ENCODE measurements around the gene RPGRIP1L. TPM values are rescaled to one million over a fixed set of nuclear protein-coding genes. Genes with fewer than 3 reads are reported as not detected.

Gene RPGRIP1L
- total and polyA plus RNA-seq, 5 donors from 2014 or later = 1.5 to 3.2 (median 1.9) TPM

GRCh38 chr16:53600126-53600525 lies 103.5 kb downstream of the RPGRIP1L start:
- Mint-ChIP-seq H3K27me3 (no peaks in the 10 kb centered on the region), H3K27ac (no peak overlapping the region), H3K4me3 (no peak overlapping the region), H3K9me3 (peaks cover 0 to 13% (median 7%) of the 10 kb centered on the region in 7 donors), H3K4me1 (peaks cover 0 to 3% (median 0%) of the 10 kb centered on the region in 4 donors), H3K36me3 (peaks cover 16% of the 10 kb centered on the region)
- Histone ChIP-seq H3K27me3 (ENCODE audit: control insufficient read depth, insufficient read depth, low read length) (no peaks in the 10 kb centered on the region), H3K27ac (ENCODE audit: insufficient read depth, low read length, poor library complexity, severe bottlenecking) (no peak overlapping the region), H3K4me1 (ENCODE audit: control insufficient read depth, insufficient read depth, low read length, poor library complexity, severe bottlenecking) (no peaks in the 10 kb centered on the region), H3K4me3 (ENCODE audit: low read depth, low read length) (no peak overlapping the region), H3K9me3 (ENCODE audit: control insufficient read depth in 2 of 2, low read length in 2 of 2) (no peaks in the 10 kb centered on the region), H3K36me3 (ENCODE audit: control insufficient read depth, insufficient read depth, low read length) (no peaks in the 10 kb centered on the region)
- DNase-seq (no peak), ATAC-seq (ENCODE audit: low read depth in 2 of 2) (no peak)

- H3K4me1 Mint-ChIP-seq = peaks cover 0 to 3% (median 0%) of the 10 kb centered on the region in 4 donors
- no peaks in the 10 kb centered on the region for H3K36me3 ChIP-seq (ENCODE audit: control insufficient read depth, insufficient read depth, low read length)
- H3K9me3 ChIP-seq (ENCODE audit: control insufficient read depth in 2 of 2, low read length in 2 of 2) = no peaks in the 10 kb centered on the region
- H3K4me3 Mint-ChIP-seq = no peak overlapping the region
- H3K4me1 ChIP-seq (ENCODE audit: control insufficient read depth, insufficient read depth, low read length, poor library complexity, severe bottlenecking) = no peaks in the 10 kb centered on the region
- H3K36me3 Mint-ChIP-seq = peaks cover 13% of the 10 kb centered on the region
- no peak for DNase-seq
- no peaks in the 10 kb centered on the region for H3K27me3 Mint-ChIP-seq
- ATAC-seq (ENCODE audit: low read depth in 2 of 2) = no peak
- no peak overlapping the region for H3K27ac Mint-ChIP-seq
- no peaks in the 10 kb centered on the region for H3K27me3 ChIP-seq (ENCODE audit: control insufficient read depth, insufficient read depth, low read length)
- no peak overlapping the region for H3K4me3 ChIP-seq (ENCODE audit: low read depth, low read length)
- no peak overlapping the region for H3K27ac ChIP-seq (ENCODE audit: insufficient read depth, low read length, poor library complexity, severe bottlenecking)
- peaks cover 0 to 16% (median 10%) of the 10 kb centered on the region in 7 donors for H3K9me3 Mint-ChIP-seq
Observed at GRCh38 chr16:53599548-53599947, 104.1 kb downstream of the RPGRIP1L start.

GRCh38 chr16:53598511-53599275 lies 105.0 kb downstream of the RPGRIP1L start:
- no peaks in the 10 kb centered on the region for H3K36me3 ChIP-seq (ENCODE audit: control insufficient read depth, insufficient read depth, low read length)
- Mint-ChIP-seq H3K27ac (no peak overlapping the region), H3K4me1 (peaks cover 0 to 3% (median 0%) of the 10 kb centered on the region in 4 donors), H3K36me3 (peaks cover 9% of the 10 kb centered on the region), H3K9me3 (peaks cover 0 to 22% (median 10%) of the 10 kb centered on the region in 7 donors), H3K27me3 (no peaks in the 10 kb centered on the region), H3K4me3 (no peak overlapping the region)
- H3K27me3 ChIP-seq (ENCODE audit: control insufficient read depth, insufficient read depth, low read length) = no peaks in the 10 kb centered on the region
- no peak for DNase-seq
- no peak overlapping the region for H3K27ac ChIP-seq (ENCODE audit: insufficient read depth, low read length, poor library complexity, severe bottlenecking)
- no peak for ATAC-seq (ENCODE audit: low read depth in 2 of 2)
- H3K4me3 ChIP-seq (ENCODE audit: low read depth, low read length) = no peak overlapping the region
- no peaks in the 10 kb centered on the region for H3K4me1 ChIP-seq (ENCODE audit: control insufficient read depth, insufficient read depth, low read length, poor library complexity, severe bottlenecking)
- no peaks in the 10 kb centered on the region for H3K9me3 ChIP-seq (ENCODE audit: control insufficient read depth in 2 of 2, low read length in 2 of 2)

GRCh38 chr16:53597776-53598175 lies 105.9 kb downstream of the RPGRIP1L start:
- Histone ChIP-seq H3K36me3 (ENCODE audit: control insufficient read depth, insufficient read depth, low read length) (no peaks in the 10 kb centered on the region), H3K9me3 (ENCODE audit: control insufficient read depth in 2 of 2, low read length in 2 of 2) (no peaks in the 10 kb centered on the region), H3K4me1 (ENCODE audit: control insufficient read depth, insufficient read depth, low read length, poor library complexity, severe bottlenecking) (no peaks in the 10 kb centered on the region), H3K27ac (ENCODE audit: insufficient read depth, low read length, poor library complexity, severe bottlenecking) (no peak overlapping the region), H3K4me3 (ENCODE audit: low read depth, low read length) (no peak overlapping the region), H3K27me3 (ENCODE audit: control insufficient read depth, insufficient read depth, low read length) (no peaks in the 10 kb centered on the region)
- peaks cover 0 to 3% (median 0%) of the 10 kb centered on the region in 4 donors for H3K4me1 Mint-ChIP-seq
- DNase-seq = no peak
- H3K27ac Mint-ChIP-seq = no peak overlapping the region
- no peak for ATAC-seq (ENCODE audit: low read depth in 2 of 2)
- no peaks in the 10 kb centered on the region for H3K27me3 Mint-ChIP-seq
- peaks cover 0 to 24% (median 10%) of the 10 kb centered on the region in 7 donors for H3K9me3 Mint-ChIP-seq
- H3K36me3 Mint-ChIP-seq = peaks cover 9% of the 10 kb centered on the region
- no peak overlapping the region for H3K4me3 Mint-ChIP-seq

GRCh38 chr16:53588081-53588648 lies 115.5 kb downstream of the RPGRIP1L start:
- Histone ChIP-seq H3K9me3 (ENCODE audit: control insufficient read depth in 2 of 2, low read length in 2 of 2) (peaks cover 0 to 2% of the 10 kb centered on the region in 2 experiments), H3K27ac (ENCODE audit: insufficient read depth, low read length, poor library complexity, severe bottlenecking) (no peak overlapping the region), H3K4me3 (ENCODE audit: low read depth, low read length) (no peak overlapping the region), H3K4me1 (ENCODE audit: control insufficient read depth, insufficient read depth, low read length, poor library complexity, severe bottlenecking) (no peaks in the 10 kb centered on the region), H3K27me3 (ENCODE audit: control insufficient read depth, insufficient read depth, low read length) (no peaks in the 10 kb centered on the region), H3K36me3 (ENCODE audit: control insufficient read depth, insufficient read depth, low read length) (no peaks in the 10 kb centered on the region)
- ATAC-seq (ENCODE audit: low read depth in 2 of 2) (no peak), DNase-seq (no peak)
- peaks cover 0 to 11% (median 0%) of the 10 kb centered on the region in 7 donors for H3K9me3 Mint-ChIP-seq
- H3K27ac Mint-ChIP-seq = no peak overlapping the region
- no peak overlapping the region for H3K4me3 Mint-ChIP-seq
- peaks cover 12% of the 10 kb centered on the region for H3K27me3 Mint-ChIP-seq
- H3K4me1 Mint-ChIP-seq = no peaks in the 10 kb centered on the region
- no peaks in the 10 kb centered on the region for H3K36me3 Mint-ChIP-seq

- no peaks in the 10 kb centered on the region for H3K36me3 ChIP-seq (ENCODE audit: control insufficient read depth, insufficient read depth, low read length)
- no peaks in the 10 kb centered on the region for H3K4me1 ChIP-seq (ENCODE audit: control insufficient read depth, insufficient read depth, low read length, poor library complexity, severe bottlenecking)
- no peaks in the 10 kb centered on the region for H3K9me3 Mint-ChIP-seq
- peaks cover 0 to 2% (median 0%) of the 10 kb centered on the region in 4 donors for H3K4me1 Mint-ChIP-seq
- no peaks in the 10 kb centered on the region for H3K27me3 Mint-ChIP-seq
- no peaks in the 10 kb centered on the region for H3K9me3 ChIP-seq (ENCODE audit: control insufficient read depth in 2 of 2, low read length in 2 of 2)
- no peaks in the 10 kb centered on the region for H3K36me3 Mint-ChIP-seq
- no peak overlapping the region for H3K4me3 Mint-ChIP-seq
- H3K27ac Mint-ChIP-seq = no peak overlapping the region
- H3K4me3 ChIP-seq (ENCODE audit: low read depth, low read length) = no peak overlapping the region
- no peak for ATAC-seq (ENCODE audit: low read depth in 2 of 2)
- no peak for DNase-seq
- H3K27ac ChIP-seq (ENCODE audit: insufficient read depth, low read length, poor library complexity, severe bottlenecking) = no peak overlapping the region
- H3K27me3 ChIP-seq (ENCODE audit: control insufficient read depth, insufficient read depth, low read length) = no peaks in the 10 kb centered on the region
Observed at GRCh38 chr16:53583401-53583800, 120.3 kb downstream of the RPGRIP1L start.

- Mint-ChIP-seq H3K36me3 (no peaks in the 10 kb centered on the region), H3K4me3 (no peak overlapping the region), H3K9me3 (peaks cover 0 to 2% (median 0%) of the 10 kb centered on the region in 7 donors), H3K27ac (no peak overlapping the region), H3K27me3 (no peaks in the 10 kb centered on the region), H3K4me1 (peaks cover 0 to 2% (median 0%) of the 10 kb centered on the region in 4 donors)
- ATAC-seq (ENCODE audit: low read depth in 2 of 2) (no peak), DNase-seq (no peak)
- Histone ChIP-seq H3K4me3 (ENCODE audit: low read depth, low read length) (no peak overlapping the region), H3K27ac (ENCODE audit: insufficient read depth, low read length, poor library complexity, severe bottlenecking) (no peak overlapping the region), H3K9me3 (ENCODE audit: control insufficient read depth in 2 of 2, low read length in 2 of 2) (no peaks in the 10 kb centered on the region), H3K36me3 (ENCODE audit: control insufficient read depth, insufficient read depth, low read length) (no peaks in the 10 kb centered on the region), H3K27me3 (ENCODE audit: control insufficient read depth, insufficient read depth, low read length) (no peaks in the 10 kb centered on the region), H3K4me1 (ENCODE audit: control insufficient read depth, insufficient read depth, low read length, poor library complexity, severe bottlenecking) (no peaks in the 10 kb centered on the region)
Observed at GRCh38 chr16:53581784-53582183, 121.9 kb downstream of the RPGRIP1L start.

Measured in CD4-positive, CD25-positive, alpha-beta regulatory T cell (primary cell).